ENCODE data around the gene NPM3.

- TF ChIP-seq CTCF (IDR thresholded peaks at IDR 0.05): peak; percentile 68
- peak; percentile 23 for TF ChIP-seq EZH2 (IDR thresholded peaks at IDR 0.05)
- TF ChIP-seq EZH2phosphoT487 (IDR thresholded peaks at IDR 0.05): no peak
Observed at GRCh38 chr10:101749047-101750016, 33.9 kb downstream of the NPM3 start.
